Progenitor cell of endocrine pancreas (in vitro differentiated cells): Measurements from ENCODE around the gene SHQ1. TPM values are rescaled to one million over a fixed set of nuclear protein-coding genes. Genes with fewer than 3 reads are reported as not detected.
"Not testable (repeated sequence)": the region's sequence is repeated elsewhere in the genome, so short reads cannot be mapped to it uniquely, and the experiment has no call there.

Experiments
- DNase-seq: peaks from one replicate; pipeline ENCODE4 v3.0.0; 2021; ENCODE audit warnings: low spot score; ENCODE audit not compliant: unreplicated experiment
- H3K27ac Mint-ChIP-seq: 2 replicates; pipeline ENCODE4 v1.8.0; 2021; ENCODE audit warnings: mild to moderate bottlenecking, moderate library complexity, mixed read lengths
- H3K27me3 Mint-ChIP-seq: 2 replicates; pipeline ENCODE4 v1.8.0; 2021; ENCODE audit warnings: mixed read lengths
- H3K36me3 Mint-ChIP-seq: 2 replicates; pipeline ENCODE4 v1.8.0; 2022; ENCODE audit warnings: mixed read lengths; ENCODE audit not compliant: insufficient read depth
- H3K4me1 Mint-ChIP-seq: 2 replicates; pipeline ENCODE4 v1.8.0; 2021; ENCODE audit warnings: low read depth, mixed read lengths
- H3K4me3 Mint-ChIP-seq: 2 replicates; pipeline ENCODE4 v1.8.0; 2021; ENCODE audit warnings: low read depth, mild to moderate bottlenecking, moderate library complexity, mixed read lengths
- H3K9me3 Mint-ChIP-seq: 2 replicates; pipeline ENCODE4 v1.8.0; 2021; ENCODE audit warnings: low read depth, mixed read lengths
- CTCF ChIP-seq: fragments of 200-600 bp; sonication (generic); IDR thresholded peaks from one replicate; pipeline ENCODE4 v1.5.0; 2021; ENCODE audit warnings: antibody characterized with exemption, mild to moderate bottlenecking; ENCODE audit not compliant: unreplicated experiment
- total RNA-seq: library from RNA; stranded (reverse); gene quantifications from 2 replicates; pipeline ENCODE4 v1.2.1, GENCODE V29; 2021

SHQ1 gene
- total RNA-seq, 1 donor from 2014 or later, result 19.4 TPM

DNA sequence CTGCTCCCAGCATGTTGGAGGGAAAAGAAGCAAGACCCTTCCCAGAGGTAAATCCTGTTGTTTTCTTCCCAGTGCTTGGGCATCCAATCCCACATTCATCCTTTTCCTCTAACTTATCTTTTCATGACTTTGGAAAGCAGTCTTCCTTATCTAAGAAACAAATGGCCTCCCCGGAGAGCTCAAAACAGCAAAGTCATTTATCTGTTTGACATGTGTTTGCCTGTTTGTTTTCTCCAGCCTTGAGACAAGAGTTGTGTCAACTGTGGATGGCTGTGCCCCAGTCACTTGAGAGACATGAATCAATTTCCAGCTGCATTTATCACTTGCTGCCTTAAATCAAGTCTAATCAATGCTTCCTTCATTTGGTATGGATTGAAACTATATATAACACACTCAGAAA is 103.9 kb downstream of the SHQ1 start:
- TF ChIP-seq CTCF, result no peak
- Mint-ChIP-seq H3K4me1 (peaks cover 51% of the 10 kb centered on the region), H3K36me3 (no peaks in the 10 kb centered on the region), H3K27ac (peak overlapping the region; percentile 31), H3K9me3 (no peaks in the 10 kb centered on the region), H3K27me3 (peaks cover 3% of the 10 kb centered on the region), H3K4me3 (no peak overlapping the region)
- no peak for DNase-seq

GRCh38 chr3:72739531-72740466 is 108.4 kb downstream of the SHQ1 start:
- no peak for DNase-seq
- H3K27ac Mint-ChIP-seq, result no peak overlapping the region
- peaks cover 34% of the 10 kb centered on the region for H3K4me1 Mint-ChIP-seq
- H3K9me3 Mint-ChIP-seq, result no peaks in the 10 kb centered on the region
- H3K36me3 Mint-ChIP-seq, result no peaks in the 10 kb centered on the region
- TF ChIP-seq CTCF, result no peak
- peak overlapping the region; percentile 82 for H3K4me3 Mint-ChIP-seq
- H3K27me3 Mint-ChIP-seq, result peaks cover 3% of the 10 kb centered on the region

- Mint-ChIP-seq H3K27ac (peak overlapping the region; percentile 87), H3K9me3 (no peaks in the 10 kb centered on the region), H3K4me3 (peak overlapping the region; percentile 82), H3K27me3 (peaks cover 3% of the 10 kb centered on the region), H3K4me1 (peaks cover 26% of the 10 kb centered on the region), H3K36me3 (no peaks in the 10 kb centered on the region)
- DNase-seq, result peak; percentile 53
- no peak for TF ChIP-seq CTCF
Measured at GRCh38 chr3:72738752-72739530, 109.3 kb downstream of the SHQ1 start.

DNA sequence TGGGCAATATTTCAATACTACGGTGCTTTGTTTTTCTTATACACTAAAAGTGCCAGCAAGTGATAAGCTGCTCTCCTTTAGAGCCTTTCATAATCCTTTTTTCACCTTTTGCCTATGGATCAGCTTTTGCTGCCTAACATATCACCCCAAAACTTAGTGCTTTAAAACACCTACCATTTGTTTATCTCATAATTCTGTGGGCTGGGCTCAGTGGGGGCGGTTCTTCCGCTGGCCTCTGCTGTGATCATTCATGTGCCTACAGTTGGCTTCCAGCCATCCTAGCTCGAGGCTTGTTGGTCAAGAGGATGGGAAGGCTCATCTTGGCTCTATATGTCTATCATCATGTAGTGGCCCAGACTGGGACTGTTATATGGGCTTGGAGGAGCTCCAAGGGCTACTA is 113.2 kb downstream of the SHQ1 start:
- not testable (repeated sequence) for H3K27me3 Mint-ChIP-seq, H3K36me3 Mint-ChIP-seq, H3K9me3 Mint-ChIP-seq, H3K27ac Mint-ChIP-seq, H3K4me3 Mint-ChIP-seq, DNase-seq
- H3K4me1 Mint-ChIP-seq, result peaks cover 16% of the 10 kb centered on the region

- TF ChIP-seq CTCF, result no peak
- peaks cover 4% of the 10 kb centered on the region for H3K9me3 Mint-ChIP-seq
Measured at GRCh38 chr3:72733676-72734075, 114.6 kb downstream of the SHQ1 start.

GRCh38 chr3:72732666-72733345 is 115.4 kb downstream of the SHQ1 start:
- not testable (repeated sequence) for H3K27me3 Mint-ChIP-seq, H3K27ac Mint-ChIP-seq, H3K36me3 Mint-ChIP-seq, DNase-seq, H3K9me3 Mint-ChIP-seq, H3K4me3 Mint-ChIP-seq
- peaks cover 13% of the 10 kb centered on the region for H3K4me1 Mint-ChIP-seq

More at GRCh38 chr3:72733676-72734075, 114.6 kb downstream of the SHQ1 start:
- Mint-ChIP-seq H3K36me3 (peaks cover 1% of the 10 kb centered on the region), H3K4me3 (no peak overlapping the region), H3K27ac (no peak overlapping the region), H3K4me1 (peaks cover 18% of the 10 kb centered on the region), H3K27me3 (no peaks in the 10 kb centered on the region)
- DNase-seq, result no peak
